NOMO-1 treated with dmso at 0.1 percent for 144 hours (cell line): ENCODE data around the gene FYB1.
"Not testable (repeated sequence)": the region's sequence is repeated elsewhere in the genome, so short reads cannot be mapped to it uniquely, and the experiment has no call there.

Experiments used
- DNase-seq: peaks from one replicate; lab custom pipeline; 2025; ENCODE audit not compliant: unreplicated experiment; lab: John Stamatoyannopoulos, UW

The FYB1 gene, protein sequence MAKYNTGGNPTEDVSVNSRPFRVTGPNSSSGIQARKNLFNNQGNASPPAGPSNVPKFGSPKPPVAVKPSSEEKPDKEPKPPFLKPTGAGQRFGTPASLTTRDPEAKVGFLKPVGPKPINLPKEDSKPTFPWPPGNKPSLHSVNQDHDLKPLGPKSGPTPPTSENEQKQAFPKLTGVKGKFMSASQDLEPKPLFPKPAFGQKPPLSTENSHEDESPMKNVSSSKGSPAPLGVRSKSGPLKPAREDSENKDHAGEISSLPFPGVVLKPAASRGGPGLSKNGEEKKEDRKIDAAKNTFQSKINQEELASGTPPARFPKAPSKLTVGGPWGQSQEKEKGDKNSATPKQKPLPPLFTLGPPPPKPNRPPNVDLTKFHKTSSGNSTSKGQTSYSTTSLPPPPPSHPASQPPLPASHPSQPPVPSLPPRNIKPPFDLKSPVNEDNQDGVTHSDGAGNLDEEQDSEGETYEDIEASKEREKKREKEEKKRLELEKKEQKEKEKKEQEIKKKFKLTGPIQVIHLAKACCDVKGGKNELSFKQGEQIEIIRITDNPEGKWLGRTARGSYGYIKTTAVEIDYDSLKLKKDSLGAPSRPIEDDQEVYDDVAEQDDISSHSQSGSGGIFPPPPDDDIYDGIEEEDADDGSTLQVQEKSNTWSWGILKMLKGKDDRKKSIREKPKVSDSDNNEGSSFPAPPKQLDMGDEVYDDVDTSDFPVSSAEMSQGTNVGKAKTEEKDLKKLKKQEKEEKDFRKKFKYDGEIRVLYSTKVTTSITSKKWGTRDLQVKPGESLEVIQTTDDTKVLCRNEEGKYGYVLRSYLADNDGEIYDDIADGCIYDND

GRCh38 chr5:39219437-39219836 is at the start of gene FYB1:
FYB1 (minus strand) TSS chr5:39219563; CDS start chr5:39202960, 16,603 bp downstream.
- peak; percentile 99 for DNase-seq

DNA sequence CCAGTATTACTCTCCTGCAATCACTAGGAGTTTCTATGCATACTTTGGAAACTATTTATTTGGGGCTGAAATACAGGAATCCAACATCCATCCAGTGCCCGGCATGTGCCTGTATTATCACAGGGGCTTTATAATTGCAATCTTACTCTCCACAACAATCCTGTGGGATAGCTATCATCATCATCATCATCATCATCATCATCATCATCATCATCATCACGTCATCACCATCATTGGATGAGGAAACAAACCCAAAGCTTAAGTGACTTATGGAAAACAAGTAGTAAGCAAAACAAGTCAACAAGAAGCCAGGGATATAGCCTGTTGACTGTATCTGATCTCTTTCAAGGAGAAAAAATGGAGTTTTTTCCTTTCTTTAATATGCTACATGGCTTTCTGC is 47.8 kb upstream of the FYB1 start:
- DNase-seq, result no peak

GRCh38 chr5:39266442-39266841 is 47.1 kb upstream of the FYB1 start:
- no peak for DNase-seq

DNA sequence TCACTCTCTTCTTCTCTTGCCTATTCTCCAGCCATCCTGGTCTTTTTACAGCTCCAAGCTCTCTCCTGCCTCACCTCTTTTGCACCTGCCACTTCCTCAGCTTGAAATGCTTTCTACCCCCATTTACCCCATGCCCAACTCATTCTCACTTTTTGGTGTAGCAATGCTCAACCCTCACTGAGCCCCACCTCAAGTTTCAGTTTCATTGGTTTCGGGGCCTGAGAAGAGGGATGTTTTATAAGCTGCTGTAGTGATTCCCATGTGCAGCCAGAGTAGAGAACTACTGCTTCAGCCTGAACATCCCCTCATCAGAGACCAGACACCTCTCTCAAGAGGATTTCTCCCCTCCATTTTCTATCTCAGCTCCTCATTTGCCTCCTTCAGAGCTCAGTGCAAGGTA is 45.2 kb upstream of the FYB1 start:
- DNase-seq, result peak; percentile 72

DNA sequence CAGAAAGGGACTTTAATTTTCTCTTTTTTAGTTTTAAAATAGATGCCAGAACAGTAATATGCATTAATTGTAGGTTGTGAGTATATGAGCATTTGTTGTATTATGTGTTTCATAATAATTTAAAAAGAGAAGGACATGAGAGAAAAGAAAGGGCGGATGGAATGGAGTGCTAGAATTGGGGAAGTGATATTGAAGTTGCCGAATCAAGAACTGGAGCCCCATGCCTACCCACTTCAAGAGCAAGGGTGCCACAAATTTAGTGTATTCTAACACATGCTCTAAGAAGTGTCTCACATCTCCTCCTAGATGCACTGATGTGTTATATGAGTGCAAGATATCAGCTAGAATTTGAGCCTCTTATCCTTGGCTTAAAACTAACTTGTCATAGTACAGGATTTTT is 43.6 kb upstream of the FYB1 start:
- peak; percentile 89 for DNase-seq

DNA sequence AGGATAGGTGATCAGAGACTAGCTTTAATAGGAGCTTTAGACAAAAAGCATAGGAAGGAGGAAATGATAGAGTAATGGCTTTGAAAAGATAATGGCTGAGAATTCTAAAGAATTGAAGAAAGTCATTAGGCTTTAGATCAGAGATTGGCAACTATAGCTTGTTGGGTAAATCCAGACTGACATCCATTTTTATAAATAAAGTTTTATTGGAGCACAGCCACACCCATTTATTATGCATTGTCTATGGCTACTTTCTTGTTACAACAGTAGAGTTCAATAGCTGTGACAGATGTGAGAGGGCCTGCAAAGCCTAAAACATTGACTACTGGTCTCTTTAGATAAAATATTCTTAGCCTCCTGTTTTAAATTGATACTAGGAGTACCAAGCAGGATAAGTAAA is 40.7 kb upstream of the FYB1 start:
- DNase-seq, result no peak

- no peak for DNase-seq
Measured at GRCh38 chr5:39257554-39257953, 38.2 kb upstream of the FYB1 start.

- peak; percentile 67 for DNase-seq
Measured at GRCh38 chr5:39256477-39257235, 37.3 kb upstream of the FYB1 start.

GRCh38 chr5:39255406-39255805 is 36.0 kb upstream of the FYB1 start:
- no peak for DNase-seq

- no peak for DNase-seq
Measured at GRCh38 chr5:39254671-39255070, 35.3 kb upstream of the FYB1 start.

DNA sequence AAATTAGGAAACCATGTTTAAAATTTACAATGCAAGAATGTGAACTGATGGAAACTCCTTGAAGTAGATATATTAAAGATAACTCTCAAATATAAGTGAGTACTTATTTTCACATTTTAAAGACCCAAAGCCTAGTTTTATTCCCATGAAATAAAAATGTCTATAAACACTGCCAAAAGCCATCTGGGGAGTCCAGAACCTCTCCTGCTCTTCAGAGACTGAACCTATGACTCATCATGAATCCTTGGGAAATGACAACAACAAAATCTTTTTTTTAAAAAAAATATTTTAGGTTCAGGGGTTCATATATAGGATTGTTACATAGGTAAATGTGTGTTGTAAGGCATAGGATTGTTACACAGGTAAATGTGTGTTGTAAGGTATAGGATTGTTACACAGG is 33.8 kb upstream of the FYB1 start:
- no peak for DNase-seq

- peak; percentile 43 for DNase-seq
Measured at GRCh38 chr5:39249564-39250274, 30.4 kb upstream of the FYB1 start.

- no peak for DNase-seq
Measured at GRCh38 chr5:39249069-39249468, 29.7 kb upstream of the FYB1 start.

- DNase-seq, result no peak
Measured at GRCh38 chr5:39240750-39241149, 21.4 kb upstream of the FYB1 start.

GRCh38 chr5:39238366-39239105 is 19.2 kb upstream of the FYB1 start:
- no peak for DNase-seq

- DNase-seq, result no peak
Measured at GRCh38 chr5:39236718-39237117, 17.4 kb upstream of the FYB1 start.

GRCh38 chr5:39235648-39236047 is 16.3 kb upstream of the FYB1 start:
- DNase-seq, result peak; percentile 59

GRCh38 chr5:39234494-39234893 is 15.1 kb upstream of the FYB1 start:
- DNase-seq, result not testable (repeated sequence)

DNA sequence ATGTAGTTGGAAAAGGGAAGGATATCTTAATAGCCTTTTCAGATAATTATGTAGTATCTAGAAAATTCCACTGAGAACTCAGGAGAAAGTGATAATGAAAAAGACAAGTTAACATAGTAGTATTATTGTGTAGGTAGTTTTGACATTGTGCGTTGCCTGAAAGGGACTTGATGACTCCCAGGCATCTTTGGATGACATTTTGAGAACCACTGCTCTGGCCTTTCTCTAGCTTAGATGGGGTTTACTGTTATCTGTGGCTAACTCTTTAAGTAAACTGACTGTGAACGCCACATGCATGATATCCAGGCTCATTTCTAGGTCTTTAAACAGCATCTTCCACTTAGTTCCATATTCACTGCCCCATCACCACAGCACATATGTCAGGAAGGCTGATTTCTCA is 14.4 kb upstream of the FYB1 start:
- no peak for DNase-seq
